GM18867 (cell line): ENCODE data around the gene SRP72.
"Not testable (repeated sequence)": the region's sequence is repeated elsewhere in the genome, so short reads cannot be mapped to it uniquely, and the experiment has no call there.

Experiments used
- ATAC-seq: cut with Tn5 transposase; IDR thresholded peaks from one replicate; pipeline ENCODE4 v1.9.1; 2021; ENCODE audit warnings: mild to moderate bottlenecking, moderate library complexity; ENCODE audit not compliant: unreplicated experiment

Gene SRP72

GRCh38 chr4:56464581-56464980 is 2.8 kb upstream of the SRP72 start:
- no peak for ATAC-seq

GRCh38 chr4:56465599-56466295 is 1.7 kb upstream of the SRP72 start:
- no peak for ATAC-seq

- not testable (repeated sequence) for ATAC-seq
These were observed 1.1 kb upstream of the SRP72 start for GRCh38 chr4:56466296-56466761.

GRCh38 chr4:56466910-56467283 is 520 bp upstream of the SRP72 start:
- no peak for ATAC-seq

- ATAC-seq, result peak; percentile 52
These were observed 643 bp downstream of the SRP72 start for GRCh38 chr4:56468097-56468422.

- no peak for ATAC-seq
These were observed 2.2 kb downstream of the SRP72 start for GRCh38 chr4:56469489-56470210.

GRCh38 chr4:56475917-56476316 is 8.5 kb downstream of the SRP72 start:
- peak; percentile 89 for ATAC-seq

- ATAC-seq, result no peak
These were observed 9.8 kb downstream of the SRP72 start for GRCh38 chr4:56477192-56477702.

GRCh38 chr4:56480691-56481090 is 13.3 kb downstream of the SRP72 start:
- ATAC-seq, result no peak

GRCh38 chr4:56496241-56496640 is 28.8 kb downstream of the SRP72 start:
- no peak for ATAC-seq

GRCh38 chr4:56505269-56506130 is 38.1 kb downstream of the SRP72 start, which contains the start of gene ARL9:
Gene ARL9, plus strand, starts transcription at chr4:56505791. Its CDS starts 72 bp downstream, at chr4:56505863.
- ATAC-seq, result no peak

GRCh38 chr4:56511098-56511497 is 43.7 kb downstream of the SRP72 start:
- no peak for ATAC-seq

- no peak for ATAC-seq
These were observed 44.7 kb downstream of the SRP72 start for GRCh38 chr4:56512166-56512565.

- no peak for ATAC-seq
These were observed 46.1 kb downstream of the SRP72 start for GRCh38 chr4:56513517-56513916.

- ATAC-seq, result peak; percentile 99
These were observed 63.1 kb downstream of the SRP72 start for GRCh38 chr4:56530269-56531148.

GRCh38 chr4:56531149-56531770 is 63.8 kb downstream of the SRP72 start:
- ATAC-seq, result no peak

- no peak for ATAC-seq
These were observed 64.4 kb downstream of the SRP72 start for GRCh38 chr4:56531823-56532222.

- no peak for ATAC-seq
These were observed 64.8 kb downstream of the SRP72 start for GRCh38 chr4:56532239-56532638.

- no peak for ATAC-seq
These were observed 68.5 kb downstream of the SRP72 start for GRCh38 chr4:56535915-56536314.

- ATAC-seq, result no peak
These were observed 69.7 kb downstream of the SRP72 start for GRCh38 chr4:56537147-56537546.
